NCI-H2196 treated with DMSO at 0.1 percent for 48 hours (cell line): ENCODE data around the gene TRHDE.

Experiments used
- DNase-seq: peaks from one replicate; lab custom pipeline; 2025; ENCODE audit not compliant: unreplicated experiment; lab: John Stamatoyannopoulos, UW

TRHDE gene, protein sequence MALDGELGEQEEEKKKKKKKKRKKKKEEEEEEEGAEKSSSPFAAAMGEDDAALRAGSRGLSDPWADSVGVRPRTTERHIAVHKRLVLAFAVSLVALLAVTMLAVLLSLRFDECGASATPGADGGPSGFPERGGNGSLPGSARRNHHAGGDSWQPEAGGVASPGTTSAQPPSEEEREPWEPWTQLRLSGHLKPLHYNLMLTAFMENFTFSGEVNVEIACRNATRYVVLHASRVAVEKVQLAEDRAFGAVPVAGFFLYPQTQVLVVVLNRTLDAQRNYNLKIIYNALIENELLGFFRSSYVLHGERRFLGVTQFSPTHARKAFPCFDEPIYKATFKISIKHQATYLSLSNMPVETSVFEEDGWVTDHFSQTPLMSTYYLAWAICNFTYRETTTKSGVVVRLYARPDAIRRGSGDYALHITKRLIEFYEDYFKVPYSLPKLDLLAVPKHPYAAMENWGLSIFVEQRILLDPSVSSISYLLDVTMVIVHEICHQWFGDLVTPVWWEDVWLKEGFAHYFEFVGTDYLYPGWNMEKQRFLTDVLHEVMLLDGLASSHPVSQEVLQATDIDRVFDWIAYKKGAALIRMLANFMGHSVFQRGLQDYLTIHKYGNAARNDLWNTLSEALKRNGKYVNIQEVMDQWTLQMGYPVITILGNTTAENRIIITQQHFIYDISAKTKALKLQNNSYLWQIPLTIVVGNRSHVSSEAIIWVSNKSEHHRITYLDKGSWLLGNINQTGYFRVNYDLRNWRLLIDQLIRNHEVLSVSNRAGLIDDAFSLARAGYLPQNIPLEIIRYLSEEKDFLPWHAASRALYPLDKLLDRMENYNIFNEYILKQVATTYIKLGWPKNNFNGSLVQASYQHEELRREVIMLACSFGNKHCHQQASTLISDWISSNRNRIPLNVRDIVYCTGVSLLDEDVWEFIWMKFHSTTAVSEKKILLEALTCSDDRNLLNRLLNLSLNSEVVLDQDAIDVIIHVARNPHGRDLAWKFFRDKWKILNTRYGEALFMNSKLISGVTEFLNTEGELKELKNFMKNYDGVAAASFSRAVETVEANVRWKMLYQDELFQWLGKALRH

GRCh38 chr12:72272091-72272661, at the start of gene TRHDE:
TRHDE (plus strand) TSS chr12:72272370; CDS start chr12:72272644, 274 bp downstream.
- DNase-seq, result no peak

DNA sequence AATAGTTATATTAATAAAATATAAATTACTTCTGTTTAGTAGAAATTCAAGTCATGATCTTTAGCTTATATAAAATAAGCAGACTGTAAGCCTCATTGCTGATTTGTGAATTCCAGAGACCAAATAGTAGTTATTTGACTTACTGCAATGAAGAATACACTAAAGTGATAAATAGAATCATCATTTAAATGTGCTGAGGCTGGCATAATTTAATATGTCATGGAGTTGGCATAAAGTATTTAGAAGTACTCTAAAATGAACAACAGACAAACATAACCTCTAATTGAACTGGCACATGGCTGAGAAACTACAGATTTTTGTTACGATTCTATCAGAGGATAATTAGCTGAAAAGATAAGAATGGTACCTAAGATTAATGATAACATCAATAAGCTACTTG, 45.7 kb upstream of the TRHDE start:
- no peak for DNase-seq

- DNase-seq, result no peak
Measured at GRCh38 chr12:72228424-72228823, 43.7 kb upstream of the TRHDE start.

- DNase-seq, result no peak
Measured at GRCh38 chr12:72230589-72230988, 41.6 kb upstream of the TRHDE start.

DNA sequence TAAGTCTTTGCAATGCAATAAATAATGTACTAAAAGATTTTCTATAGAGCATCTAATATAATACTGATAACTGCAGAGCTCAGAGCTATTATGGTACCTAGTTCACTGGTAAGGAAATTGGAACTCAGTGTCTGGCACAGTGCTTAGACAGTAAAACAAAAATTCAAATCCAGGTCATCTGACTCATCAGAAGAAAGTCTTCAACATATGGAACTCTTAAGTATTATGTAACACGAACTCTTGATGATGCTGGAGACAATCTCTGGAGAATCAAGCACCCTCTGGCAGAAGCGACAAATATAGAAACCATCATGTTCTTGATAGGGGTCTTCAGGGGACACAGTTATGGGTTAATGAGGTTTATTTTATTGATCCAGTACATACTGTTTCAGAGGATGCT, 37.3 kb upstream of the TRHDE start:
- DNase-seq, result no peak

GRCh38 chr12:72236071-72236705, 36.0 kb upstream of the TRHDE start:
- no peak for DNase-seq

DNA sequence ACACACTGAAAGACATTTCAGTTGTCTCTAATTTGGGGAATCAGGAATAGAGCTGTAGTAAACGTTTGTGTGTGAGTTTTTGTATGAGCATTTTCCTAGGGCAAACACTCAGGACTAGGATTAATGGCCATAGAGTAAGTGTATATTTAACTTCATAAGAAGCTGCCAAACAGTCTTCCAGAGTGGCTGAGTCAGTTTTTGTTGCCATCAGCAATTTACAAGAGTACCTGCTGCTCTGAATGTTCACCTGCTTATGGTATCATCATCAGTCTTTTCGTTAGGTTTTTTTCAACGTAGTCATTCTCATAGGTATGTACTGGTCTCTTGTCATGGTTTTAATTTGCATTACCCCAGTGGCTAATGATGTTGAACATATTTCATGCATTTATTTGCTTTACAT, 30.6 kb upstream of the TRHDE start:
- no peak for DNase-seq

DNA sequence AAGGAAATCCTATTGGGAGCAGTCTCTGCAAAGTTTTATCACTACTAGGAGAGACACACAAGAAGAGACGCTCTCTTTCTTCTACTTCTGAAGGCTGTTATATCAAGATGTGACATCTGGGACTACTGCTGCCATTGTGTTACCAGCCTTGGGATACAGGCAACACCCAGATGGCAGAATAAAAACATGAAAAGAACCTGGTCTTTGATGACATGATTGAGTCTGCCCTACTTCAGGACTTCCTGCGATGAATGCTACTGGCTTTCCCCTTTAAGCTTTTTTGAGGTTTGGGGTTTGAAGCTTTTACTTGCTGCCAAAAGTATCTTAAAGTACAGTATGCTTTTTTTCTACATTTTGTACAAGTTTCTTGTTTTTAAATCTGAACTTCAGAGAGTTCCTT, 29.2 kb upstream of the TRHDE start:
- no peak for DNase-seq

- DNase-seq, result no peak
Measured at GRCh38 chr12:72246370-72246769, 25.8 kb upstream of the TRHDE start.

- DNase-seq, result no peak
Measured at GRCh38 chr12:72250346-72250745, 21.8 kb upstream of the TRHDE start.

DNA sequence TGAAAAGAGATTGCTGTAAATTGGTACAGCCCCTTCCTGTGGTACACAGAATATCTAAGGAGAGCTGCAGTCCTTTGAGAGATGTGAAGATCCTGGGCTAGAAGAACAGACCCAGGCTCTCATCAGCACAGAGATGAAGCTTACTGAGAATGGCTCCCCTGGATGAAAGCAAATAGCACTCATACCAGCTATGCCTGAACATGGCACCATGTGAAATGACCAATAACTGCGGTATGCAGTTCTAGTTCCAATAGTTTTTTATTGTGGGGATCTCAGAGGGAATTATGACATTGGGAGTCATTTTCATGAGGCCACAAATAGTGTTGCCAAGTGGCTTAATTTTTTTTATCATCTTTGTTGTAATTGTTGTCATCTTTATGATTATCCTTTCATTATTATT, 15.4 kb upstream of the TRHDE start:
- DNase-seq, result no peak

DNA sequence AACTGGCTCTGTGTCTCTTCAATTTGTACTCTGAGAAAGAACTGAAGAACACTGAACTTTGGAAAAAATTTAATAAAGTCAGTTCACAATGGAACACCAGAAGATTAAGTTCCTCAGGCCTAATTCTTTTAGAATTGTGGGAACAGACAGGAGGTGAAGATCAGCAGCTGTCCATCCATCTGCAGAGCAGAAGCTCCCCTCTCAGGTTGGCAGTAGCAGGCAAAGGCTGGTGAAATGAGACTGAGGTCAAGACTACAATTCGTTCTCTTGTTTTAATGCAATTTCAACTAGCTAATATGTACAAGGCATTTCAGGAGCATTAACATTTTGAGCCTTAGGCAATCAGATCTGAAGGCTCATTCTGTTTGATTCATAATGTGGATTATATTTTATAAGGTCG, 10.3 kb upstream of the TRHDE start:
- DNase-seq, result no peak

- no peak for DNase-seq
Measured at GRCh38 chr12:72264548-72265175, 7.5 kb upstream of the TRHDE start.

GRCh38 chr12:72267974-72268373, 4.2 kb upstream of the TRHDE start:
- no peak for DNase-seq

DNA sequence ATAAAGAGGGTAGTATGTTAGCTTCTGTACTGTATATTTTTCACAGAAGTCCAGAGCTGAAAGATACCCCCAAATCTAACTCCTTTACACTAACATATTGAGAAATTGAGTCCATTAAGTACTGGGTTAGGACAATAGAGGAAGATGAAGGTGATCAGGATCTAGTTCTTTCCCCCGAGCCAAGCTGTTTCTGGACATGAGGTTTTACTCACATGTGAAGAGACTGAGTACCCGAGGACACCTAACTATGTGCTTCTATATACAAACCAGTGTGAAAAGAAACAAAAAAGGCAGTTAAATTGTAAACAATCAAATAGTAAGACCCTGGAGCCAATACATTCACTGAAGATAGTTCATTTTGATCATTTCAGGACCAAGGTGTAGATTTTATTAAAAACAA, 3.8 kb upstream of the TRHDE start:
- no peak for DNase-seq

GRCh38 chr12:72269491-72269890, 2.7 kb upstream of the TRHDE start:
- DNase-seq, result no peak

DNA sequence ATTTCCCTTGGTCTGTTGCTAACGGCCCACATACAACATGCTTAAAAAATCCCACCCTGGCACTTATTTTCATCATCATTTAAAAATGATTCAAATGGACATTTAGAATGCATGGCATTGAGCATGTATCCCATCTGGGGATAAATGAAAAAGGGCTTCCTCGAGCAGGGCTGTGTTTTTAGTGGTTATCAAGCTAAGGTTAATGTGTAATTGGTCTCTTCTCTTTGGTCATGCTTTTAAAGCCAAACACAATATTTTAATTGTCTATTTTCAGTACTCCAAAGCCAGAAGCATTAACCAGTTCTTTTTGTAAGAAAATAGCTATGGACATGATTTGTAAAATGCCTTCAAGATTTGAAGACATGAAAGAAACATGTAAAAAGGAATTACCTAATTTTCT, 1.9 kb upstream of the TRHDE start:
- DNase-seq, result no peak

- no peak for DNase-seq
Measured at GRCh38 chr12:72270961-72271360, 1.2 kb upstream of the TRHDE start.

GRCh38 chr12:72271451-72272090, 599 bp upstream of the TRHDE start:
- DNase-seq, result no peak
